PFSK-1 (cell line): Measurements from ENCODE around the gene SPIRE1.

Experiments
- FOXP2 ChIP-seq: optimal IDR thresholded peaks from 2 replicates; pipeline ENCODE3; 2011; ENCODE audit warnings: borderline replicate concordance, control low read depth, inconsistent platforms; ENCODE audit not compliant: insufficient read depth; ENCODE audit errors: extremely low read length, extremely low read depth
- POLR2AphosphoS5 ChIP-seq: IDR thresholded peaks from 2 replicates; pipeline ENCODE4 v1.6.1; 2012; ENCODE audit warnings: low read depth, mild to moderate bottlenecking, control low read depth, low read length, moderate library complexity
- TAF1 ChIP-seq: IDR thresholded peaks from 2 replicates; pipeline ENCODE4 v1.6.1; 2012; ENCODE audit warnings: low read length, control low read depth, borderline replicate concordance; ENCODE audit not compliant: insufficient read depth

GRCh38 chr18:12433829-12434540 is 223.9 kb downstream of the SPIRE1 start:
- TF ChIP-seq TAF1 (no peak), POLR2AphosphoS5 (no peak), FOXP2 (no peak)
